HL-60/S4 (cell line): ENCODE results near the gene KRTAP5-4.
"Not testable (repeated sequence)": the region's sequence is repeated elsewhere in the genome, so short reads cannot be mapped to it uniquely, and the experiment has no call there.

ENCODE experiments used
- in situ Hi-C: fragments of 300-500 bp; cut with MboI; formaldehyde crosslinking; loops from 2 replicates; pipeline ENCODE4 v1.14.3; 2022; ENCODE audit warnings: low sequenced_read_pairs

Gene KRTAP5-4

GRCh38 chr11:1639102-1639620 lies 17.2 kb upstream of the KRTAP5-4 start:
- in situ Hi-C loops, result no loop called here

GRCh38 chr11:1638344-1638743 lies 16.4 kb upstream of the KRTAP5-4 start:
- in situ Hi-C loops, result no loop called here

GRCh38 chr11:1637628-1638027 lies 15.7 kb upstream of the KRTAP5-4 start:
- in situ Hi-C loops, result no loop called here

- in situ Hi-C loops, result no loop called here
Observed at GRCh38 chr11:1636291-1636950, 14.5 kb upstream of the KRTAP5-4 start.

GRCh38 chr11:1633864-1634263 lies 11.9 kb upstream of the KRTAP5-4 start:
- in situ Hi-C loops, result no loop called here

- in situ Hi-C loops, result no loop called here
Observed at GRCh38 chr11:1632053-1632714, 10.2 kb upstream of the KRTAP5-4 start.

- in situ Hi-C loops, result no loop called here
Observed at GRCh38 chr11:1631066-1631568, 9.2 kb upstream of the KRTAP5-4 start.

- in situ Hi-C loops, result no loop called here
Observed at GRCh38 chr11:1630271-1630670, 8.3 kb upstream of the KRTAP5-4 start.

GRCh38 chr11:1629326-1630185 lies 7.6 kb upstream of the KRTAP5-4 start, which contains the start of gene KRTAP5-5:
Gene KRTAP5-5, plus strand, starts transcription at chr11:1629775. Its CDS starts 66 bp downstream, at chr11:1629841.
- in situ Hi-C loops, result no loop called here

GRCh38 chr11:1628506-1629325 lies 6.8 kb upstream of the KRTAP5-4 start:
- in situ Hi-C loops, result no loop called here

GRCh38 chr11:1625541-1625940 lies 3.6 kb upstream of the KRTAP5-4 start:
- in situ Hi-C loops, result no loop called here

- in situ Hi-C loops, result no loop called here
Observed at GRCh38 chr11:1624621-1625020, 2.7 kb upstream of the KRTAP5-4 start.

GRCh38 chr11:1623716-1624115 lies 1.8 kb upstream of the KRTAP5-4 start:
- in situ Hi-C loops, result no loop called here

- in situ Hi-C loops, result no loop called here
Observed at GRCh38 chr11:1619449-1619848, 2.5 kb downstream of the KRTAP5-4 start.

- in situ Hi-C loops, result no loop called here
Observed at GRCh38 chr11:1618231-1618630, 3.7 kb downstream of the KRTAP5-4 start.

- in situ Hi-C loops, result no loop called here
Observed at GRCh38 chr11:1608363-1608762, 13.6 kb downstream of the KRTAP5-4 start, which contains the start of gene KRTAP5-3. Gene KRTAP5-3, minus strand, starts transcription at chr11:1608463. Its CDS starts 78 bp downstream, at chr11:1608385.

GRCh38 chr11:1607901-1608300 lies 14.0 kb downstream of the KRTAP5-4 start:
- in situ Hi-C loops, result not testable (repeated sequence)

GRCh38 chr11:1607156-1607845 lies 14.6 kb downstream of the KRTAP5-4 start:
- in situ Hi-C loops, result not testable (repeated sequence)

GRCh38 chr11:1605923-1606322 lies 16.0 kb downstream of the KRTAP5-4 start:
- in situ Hi-C loops, result not testable (repeated sequence)

- in situ Hi-C loops, result no loop called here
Observed at GRCh38 chr11:1604711-1605110, 17.2 kb downstream of the KRTAP5-4 start.
